Testis (tissue), 3 donors: ENCODE data around the gene DHCR7. TPM values are rescaled to one million over a fixed set of nuclear protein-coding genes. Genes with fewer than 3 reads are reported as not detected.

Source experiments
- DNase-seq: peaks from one replicate; pipeline ENCODE4 v3.0.0-alpha.2; 2019
- H3K27ac ChIP-seq, 2 donors: fragments of 200-600 bp; sonication (generic); one replicate each; pipeline ENCODE4 v1.5.1; 2019
- H3K27me3 ChIP-seq: fragments of 200-600 bp; sonication (generic); one replicate; pipeline ENCODE4 v1.5.1; 2019
- H3K36me3 ChIP-seq: fragments of 200-600 bp; sonication (generic); one replicate; pipeline ENCODE4 v1.5.1; 2017; ENCODE audit warnings: low read depth; ENCODE audit errors: missing control alignments
- H3K4me1 ChIP-seq: fragments of 200-600 bp; sonication (generic); one replicate; pipeline ENCODE4 v1.5.1; 2019
- H3K4me3 ChIP-seq, 2 donors: fragments of 200-600 bp; sonication (generic); one replicate each; pipeline ENCODE4 v1.5.1; 2017 to 2019
- H3K9me3 ChIP-seq: fragments of 200-600 bp; sonication (generic); one replicate; pipeline ENCODE4 v1.5.1; 2017
- CTCF ChIP-seq, 3 experiments: fragments of 450-650 bp in 2 of 3; fragments of 200-600 bp in 1 of 3; sonication (generic) in 1 of 3; IDR thresholded peaks; one replicate each; pipeline ENCODE4 v1.5.1; 2016 to 2019; ENCODE audit warnings: antibody characterized with exemption in 3 of 3, mild to moderate bottlenecking in 2 of 3, moderate library complexity in 1 of 3
- POLR2A ChIP-seq: fragments of 450-650 bp; IDR thresholded peaks from one replicate; pipeline ENCODE4 v1.6.1; 2017; ENCODE audit warnings: antibody characterized with exemption, mild to moderate bottlenecking, moderate library complexity
- WGBS, 2 donors: methylation state at CpG; one replicate each; pipeline ENCODE4 v1.1.5; 2018; 5-methylcytosine and 5-hydroxymethylcytosine counted together
- intact Hi-C: fragments of 100-400 bp; cut with DNase I; formaldehyde crosslinking; loops from one replicate; pipeline ENCODE4 v1.15.1; 2023; ENCODE audit warnings: low total_unique reads
- polyA plus RNA-seq: library from polyadenylated mRNA; stranded (reverse); fragments of 350-450 nt; fragmentation: Illumina TruSeq; extraction: RNeasy Lipid Tissue Mini Kit (QIAGEN cat#74804); gene quantifications from one replicate; pipeline ENCODE4 v1.2.3, GENCODE V29; 2014; ENCODE audit warnings: low read depth, low replicate concordance; ENCODE audit not compliant: insufficient read depth
- total RNA-seq, 2 donors: library from RNA; depleted of rRNA; stranded (reverse); fragments of >200 nt; gene quantifications; one replicate each; pipeline ENCODE4 v1.2.3, GENCODE V29; 2016

DHCR7 gene
- total and polyA plus RNA-seq, 3 donors from 2014 or later = 54.2 to 101 (median 65.3) TPM

- 92 to 96% methylated on average over 6 to 7 of the region's 7 CpGs for WGBS, 2 donors
- Histone ChIP-seq H3K36me3 (no peaks in the 10 kb centered on the region), H3K4me1 (peaks cover 3% of the 10 kb centered on the region), H3K27me3 (no peaks in the 10 kb centered on the region), H3K27ac (no peak overlapping the region), H3K4me3 (no peak overlapping the region), H3K9me3 (no peaks in the 10 kb centered on the region)
- TF ChIP-seq CTCF (IDR thresholded peaks at IDR 0.05) (no peak), POLR2A (no peak)
- intact Hi-C loops = no loop called here
- no peak for DNase-seq
Observed at GRCh38 chr11:71395774-71396173, 52.4 kb downstream of the DHCR7 start.

GRCh38 chr11:71395263-71395560 is 53.0 kb downstream of the DHCR7 start:
- H3K27ac ChIP-seq = no peak overlapping the region
- no peak for DNase-seq
- intact Hi-C loops = no loop called here
- WGBS, 2 donors = 65 to 73% methylated on average over 5 to 7 of the region's 7 CpGs
- H3K4me3 ChIP-seq = no peak overlapping the region
- no peaks in the 10 kb centered on the region for H3K9me3 ChIP-seq
- TF ChIP-seq CTCF (IDR thresholded peaks at IDR 0.05) (no peak), POLR2A (no peak)
- H3K4me1 ChIP-seq = peaks cover 3% of the 10 kb centered on the region
- no peaks in the 10 kb centered on the region for H3K27me3 ChIP-seq
- no peaks in the 10 kb centered on the region for H3K36me3 ChIP-seq

GRCh38 chr11:71393283-71393682 is 54.9 kb downstream of the DHCR7 start:
- H3K4me3 ChIP-seq = no peak overlapping the region
- WGBS, 2 donors = 86 to 89% methylated on average over 2 of the region's 2 CpGs
- H3K9me3 ChIP-seq = no peaks in the 10 kb centered on the region
- TF ChIP-seq POLR2A (no peak), CTCF (IDR thresholded peaks at IDR 0.05) (no peak)
- H3K27me3 ChIP-seq = no peaks in the 10 kb centered on the region
- no peak for DNase-seq
- H3K27ac ChIP-seq = no peak overlapping the region
- intact Hi-C loops = no loop called here
- no peaks in the 10 kb centered on the region for H3K36me3 ChIP-seq
- peaks cover 3% of the 10 kb centered on the region for H3K4me1 ChIP-seq

GRCh38 chr11:71391796-71392195 is 56.4 kb downstream of the DHCR7 start:
- TF ChIP-seq POLR2A = no peak
- TF ChIP-seq CTCF (IDR thresholded peaks at IDR 0.05) = no peak
- Histone ChIP-seq H3K9me3 (no peaks in the 10 kb centered on the region), H3K27ac (no peak overlapping the region), H3K36me3 (no peaks in the 10 kb centered on the region), H3K27me3 (no peaks in the 10 kb centered on the region), H3K4me1 (peaks cover 3% of the 10 kb centered on the region), H3K4me3 (no peak overlapping the region)
- 31 to 46% methylated on average over 8 of the region's 8 CpGs for WGBS, 2 donors
- intact Hi-C loops = no loop called here
- no peak for DNase-seq

- intact Hi-C loops = no loop called here
- no peak overlapping the region for H3K4me3 ChIP-seq
Observed at GRCh38 chr11:71391352-71391751, 56.8 kb downstream of the DHCR7 start.

More at GRCh38 chr11:71391352-71391751, 56.8 kb downstream of the DHCR7 start:
- Histone ChIP-seq H3K4me1 (peaks cover 3% of the 10 kb centered on the region), H3K27me3 (no peaks in the 10 kb centered on the region), H3K36me3 (no peaks in the 10 kb centered on the region), H3K9me3 (no peaks in the 10 kb centered on the region), H3K27ac (no peak overlapping the region)
- TF ChIP-seq CTCF (IDR thresholded peaks at IDR 0.05) = no peak
- TF ChIP-seq POLR2A = no peak
- WGBS, 2 donors = 78 to 87% methylated on average over 5 of the region's 5 CpGs
- no peak for DNase-seq
